ENCODE measurements around the gene EIF3B.
"Not testable (repeated sequence)": the region's sequence is repeated elsewhere in the genome, so short reads cannot be mapped to it uniquely, and the experiment has no call there.

EIF3B gene

GRCh38 chr7:2403718-2404648 lies 49.4 kb downstream of the EIF3B start:
- peak; percentile 50 for DNase-seq

GRCh38 chr7:2404714-2405119 lies 50.1 kb downstream of the EIF3B start:
- DNase-seq: peak; percentile 68

- DNase-seq: no peak
These were observed 50.6 kb downstream of the EIF3B start for GRCh38 chr7:2405201-2405600.

GRCh38 chr7:2405601-2406345 lies 51.1 kb downstream of the EIF3B start:
- DNase-seq: peak; percentile 94

- peak; percentile 82 for DNase-seq
These were observed 55.3 kb downstream of the EIF3B start for GRCh38 chr7:2409745-2410414.

GRCh38 chr7:2411049-2411448 lies 56.4 kb downstream of the EIF3B start:
- no peak for DNase-seq

- DNase-seq: no peak
These were observed 57.4 kb downstream of the EIF3B start for GRCh38 chr7:2411815-2412586.

GRCh38 chr7:2412587-2413201 lies 58.1 kb downstream of the EIF3B start:
- DNase-seq: no peak

GRCh38 chr7:2416063-2416462 lies 61.4 kb downstream of the EIF3B start:
- peak; percentile 63 for DNase-seq

- no peak for DNase-seq
These were observed 62.0 kb downstream of the EIF3B start for GRCh38 chr7:2416650-2417049.

- DNase-seq: not testable (repeated sequence)
These were observed 62.6 kb downstream of the EIF3B start for GRCh38 chr7:2417178-2417577.

- no peak for DNase-seq
These were observed 63.4 kb downstream of the EIF3B start for GRCh38 chr7:2417981-2418481.

- no peak for DNase-seq
These were observed 65.7 kb downstream of the EIF3B start for GRCh38 chr7:2420216-2420933.

GRCh38 chr7:2421943-2422310 lies 67.3 kb downstream of the EIF3B start:
- peak; percentile 34 for DNase-seq

GRCh38 chr7:2425749-2426148 lies 71.1 kb downstream of the EIF3B start:
- DNase-seq: no peak
